GM23338 (cell line): Measurements from ENCODE around the gene PACRGL.

ENCODE experiments used
- CREB1 ChIP-seq: fragments of 250-450 bp; sonication (Bioruptor Pico); IDR thresholded peaks from 2 replicates; pipeline ENCODE4 v1.5.0; 2020; ENCODE audit warnings: low read depth, mild to moderate bottlenecking, moderate library complexity
- CTCF ChIP-seq, 2 experiments: fragments of 200-600 bp in 1 of 2; sonication (generic) in 1 of 2; conservative IDR thresholded peaks; 2 replicates each; pipeline versions ENCODE4 v1.5.1 to v1.6.1; 2016 to 2017; ENCODE audit warnings: antibody characterized with exemption in 2 of 2, low read depth in 2 of 2, mild to moderate bottlenecking in 2 of 2, moderate library complexity in 1 of 2
- EZH2 ChIP-seq: fragments of 200-600 bp; sonication (generic); IDR thresholded peaks from one replicate; pipeline ENCODE4 v1.8.0; 2017; ENCODE audit warnings: antibody characterized with exemption, mild to moderate bottlenecking, low read depth; ENCODE audit not compliant: unreplicated experiment
- EZH2phosphoT487 ChIP-seq: fragments of 200-600 bp; sonication (generic); IDR thresholded peaks from one replicate; pipeline ENCODE4 v1.8.1; 2018; ENCODE audit warnings: antibody characterized with exemption; ENCODE audit not compliant: unreplicated experiment
- JUNB ChIP-seq: IDR thresholded peaks from one replicate; pipeline ENCODE4 v1.6.1; 2016; ENCODE audit warnings: antibody characterized with exemption; ENCODE audit not compliant: unreplicated experiment
- NANOG ChIP-seq: IDR thresholded peaks from 2 replicates; pipeline ENCODE4 v1.6.1; 2016; ENCODE audit warnings: antibody characterized with exemption, borderline replicate concordance
- POLR2AphosphoS5 ChIP-seq: IDR thresholded peaks from 2 replicates; pipeline ENCODE4 v1.6.1; 2016; ENCODE audit warnings: antibody characterized with exemption, low read depth
- ZNF114 ChIP-seq: fragments of 250-450 bp; sonication (Bioruptor Pico); IDR thresholded peaks from 2 replicates; pipeline ENCODE4 v1.5.0; 2020; ENCODE audit warnings: mild to moderate bottlenecking, moderate library complexity

GRCh38 chr4:20761382-20761781 is 61.1 kb downstream of the PACRGL start:
- no peak for TF ChIP-seq CREB1 (CRISPR knock-in tag)
- peak; percentile 17 to 42; a peak in 2 of 4 replicates for TF ChIP-seq CTCF (conservative IDR thresholded peaks at IDR 0.05; ENCODE audit: low read depth in 2 of 2)
- TF ChIP-seq EZH2: no peak
- TF ChIP-seq NANOG: no peak
- no peak for TF ChIP-seq ZNF114 (CRISPR knock-in tag)
- TF ChIP-seq JUNB: no peak
- TF ChIP-seq POLR2AphosphoS5: no peak
- no peak for TF ChIP-seq EZH2phosphoT487
